ENCODE results near the gene CTSC.

Gene CTSC

GRCh38 chr11:88307749-88308425 lies 29.6 kb downstream of the CTSC start:
- DNase-seq (ENCODE audit: low spot score): peak; percentile 24
- in situ Hi-C loops (cut with MboI; ENCODE audit: low pct_unique_long_range_greater_than_20kb, low sequenced_read_pairs, unreplicated experiment): no loop called here
- TF ChIP-seq CTCF (IDR thresholded peaks at IDR 0.05; ENCODE audit: extremely low read depth, insufficient read depth, missing control alignments): no peak

- in situ Hi-C loops (cut with MboI; ENCODE audit: low pct_unique_long_range_greater_than_20kb, low sequenced_read_pairs, unreplicated experiment): no loop called here
- TF ChIP-seq CTCF (IDR thresholded peaks at IDR 0.05; ENCODE audit: extremely low read depth, insufficient read depth, missing control alignments): no peak
Observed at GRCh38 chr11:88306785-88307184, 30.8 kb downstream of the CTSC start.

GRCh38 chr11:88305430-88305829 lies 32.1 kb downstream of the CTSC start:
- in situ Hi-C loops (cut with MboI; ENCODE audit: low pct_unique_long_range_greater_than_20kb, low sequenced_read_pairs, unreplicated experiment): no loop called here
- TF ChIP-seq CTCF (IDR thresholded peaks at IDR 0.05; ENCODE audit: extremely low read depth, insufficient read depth, missing control alignments): no peak
- DNase-seq (ENCODE audit: low spot score): no peak

More at GRCh38 chr11:88306785-88307184, 30.8 kb downstream of the CTSC start:
- DNase-seq (ENCODE audit: low spot score): no peak

GRCh38 chr11:88304352-88304751 lies 33.2 kb downstream of the CTSC start:
- in situ Hi-C loops (cut with MboI; ENCODE audit: low pct_unique_long_range_greater_than_20kb, low sequenced_read_pairs, unreplicated experiment): no loop called here
- no peak for TF ChIP-seq CTCF (IDR thresholded peaks at IDR 0.05; ENCODE audit: extremely low read depth, insufficient read depth, missing control alignments)
- DNase-seq (ENCODE audit: low spot score): no peak

GRCh38 chr11:88303037-88303436 lies 34.5 kb downstream of the CTSC start:
- TF ChIP-seq CTCF (IDR thresholded peaks at IDR 0.05; ENCODE audit: extremely low read depth, insufficient read depth, missing control alignments): no peak
- no peak for DNase-seq (ENCODE audit: low spot score)
- in situ Hi-C loops (cut with MboI; ENCODE audit: low pct_unique_long_range_greater_than_20kb, low sequenced_read_pairs, unreplicated experiment): no loop called here

GRCh38 chr11:88301488-88302140 lies 35.9 kb downstream of the CTSC start:
- no peak for TF ChIP-seq CTCF (IDR thresholded peaks at IDR 0.05; ENCODE audit: extremely low read depth, insufficient read depth, missing control alignments)
- DNase-seq (ENCODE audit: low spot score): peak; percentile 16
- in situ Hi-C loops (cut with MboI; ENCODE audit: low pct_unique_long_range_greater_than_20kb, low sequenced_read_pairs, unreplicated experiment): no loop called here

Measured in GM13977 (cell line).